SK-N-SH treated with all-trans-retinoic acid at 6 μM for 48 hours (cell line): ENCODE measurements around the gene PLEKHH3.

Source experiments
- ATAC-seq: fragments of 200-7000 bp; cut with Tn5 transposase; 3 replicates; pipeline ENCODE4 v1.9.1; 2020; ENCODE audit warnings: mild to moderate bottlenecking, moderate library complexity
- ARNTL ChIP-seq: fragments of 450-650 bp; formaldehyde crosslinking; IDR thresholded peaks from 2 replicates; pipeline ENCODE4 v1.5.0; 2020; ENCODE audit warnings: low read depth, mild to moderate bottlenecking, moderate library complexity, borderline replicate concordance
- BACH2 ChIP-seq: fragments of 250-450 bp; sonication (Bioruptor Pico); IDR thresholded peaks from 2 replicates; pipeline ENCODE4 v1.9.0; 2021; ENCODE audit warnings: mild to moderate bottlenecking, borderline replicate concordance
- CREB5 ChIP-seq: fragments of 250-450 bp; sonication (Bioruptor Pico); IDR thresholded peaks from 2 replicates; pipeline ENCODE4 v1.5.1; 2020; ENCODE audit warnings: low read depth, mild to moderate bottlenecking, moderate library complexity
- CSRNP3 ChIP-seq: fragments of 250-450 bp; sonication (Bioruptor Pico); IDR thresholded peaks from 2 replicates; pipeline ENCODE4 v1.5.1; 2021; ENCODE audit warnings: mild to moderate bottlenecking, moderate library complexity
- ESRRG ChIP-seq: fragments of 250-450 bp; sonication (Bioruptor Pico); IDR thresholded peaks from 2 replicates; pipeline ENCODE4 v1.6.1; 2021; ENCODE audit warnings: mild to moderate bottlenecking
- GLIS3 ChIP-seq: fragments of 250-450 bp; sonication (Bioruptor Pico); IDR thresholded peaks from 2 replicates; pipeline ENCODE4 v1.5.0; 2020; ENCODE audit warnings: mild to moderate bottlenecking, moderate library complexity
- ISL1 ChIP-seq: fragments of 250-450 bp; sonication (Bioruptor Pico); IDR thresholded peaks from 2 replicates; pipeline ENCODE4 v2.1.2; 2022; ENCODE audit warnings: mild to moderate bottlenecking, moderate library complexity
- OSR1 ChIP-seq: fragments of 250-450 bp; sonication (Bioruptor Pico); IDR thresholded peaks from 2 replicates; pipeline ENCODE4 v1.8.0; 2022; ENCODE audit warnings: moderate library complexity, mild to moderate bottlenecking, inconsistent platforms
- PATZ1 ChIP-seq: fragments of 250-450 bp; sonication (Bioruptor Pico); IDR thresholded peaks from 2 replicates; pipeline ENCODE4 v1.8.0; 2020; ENCODE audit warnings: mild to moderate bottlenecking, moderate library complexity, borderline replicate concordance
- RARB ChIP-seq: fragments of 250-450 bp; sonication (Bioruptor Pico); IDR thresholded peaks from 2 replicates; pipeline ENCODE4 v1.8.0; 2021; ENCODE audit warnings: mild to moderate bottlenecking, moderate library complexity
- SNAI2 ChIP-seq: fragments of 250-450 bp; sonication (Bioruptor Pico); IDR thresholded peaks from 2 replicates; pipeline ENCODE4 v1.5.0; 2020; ENCODE audit warnings: mild to moderate bottlenecking, moderate library complexity
- TCF4 ChIP-seq: fragments of 250-450 bp; sonication (Bioruptor Pico); IDR thresholded peaks from 2 replicates; pipeline ENCODE4 v1.8.0; 2021; ENCODE audit warnings: mild to moderate bottlenecking, moderate library complexity, borderline replicate concordance
- TSHZ2 ChIP-seq: fragments of 250-450 bp; sonication (Bioruptor Pico); IDR thresholded peaks from 2 replicates; pipeline ENCODE4 v1.5.0; 2020; ENCODE audit warnings: mild to moderate bottlenecking, moderate library complexity
- ZC3H10 ChIP-seq: fragments of 250-450 bp; sonication (Bioruptor Pico); IDR thresholded peaks from 2 replicates; pipeline ENCODE4 v1.5.1; 2021; ENCODE audit warnings: mild to moderate bottlenecking, moderate library complexity
- ZFP3 ChIP-seq: fragments of 250-450 bp; sonication (Bioruptor Pico); IDR thresholded peaks from 2 replicates; pipeline ENCODE4 v1.5.0; 2020; ENCODE audit warnings: mild to moderate bottlenecking, moderate library complexity
- ZFP30 ChIP-seq: fragments of 450-650 bp; formaldehyde crosslinking; IDR thresholded peaks from 2 replicates; pipeline ENCODE4 v1.5.0; 2022; ENCODE audit warnings: mild to moderate bottlenecking, moderate library complexity
- ZNF565 ChIP-seq: fragments of 450-650 bp; formaldehyde crosslinking; conservative IDR thresholded peaks from 2 replicates; pipeline ENCODE4 v1.5.0; 2020; ENCODE audit warnings: low read depth, mild to moderate bottlenecking, moderate library complexity
- ZNF70 ChIP-seq: fragments of 450-650 bp; formaldehyde crosslinking; IDR thresholded peaks from 2 replicates; pipeline ENCODE4 v1.5.0; 2020; ENCODE audit warnings: mild to moderate bottlenecking, moderate library complexity

PLEKHH3 gene

GRCh38 chr17:42677012-42677857 is 441 bp upstream of the PLEKHH3 start (continued):
- TF ChIP-seq CREB5 (CRISPR knock-in tag), result no peak
- no peak for TF ChIP-seq OSR1 (CRISPR knock-in tag)
- TF ChIP-seq ZFP30, result no peak
- TF ChIP-seq PATZ1, result no peak
- no peak for TF ChIP-seq BACH2 (CRISPR knock-in tag)
- TF ChIP-seq TCF4 (CRISPR knock-in tag), result no peak
- TF ChIP-seq SNAI2 (CRISPR knock-in tag), result no peak

GRCh38 chr17:42675965-42676423 is 800 bp downstream of the PLEKHH3 start:
- peak; percentile 3; the same call in 2 of the 3 replicates for ATAC-seq
- no peak for TF ChIP-seq RARB (CRISPR knock-in tag)
- TF ChIP-seq PATZ1, result peak; percentile 54; the same call in 1 of the 2 replicates

GRCh38 chr17:42675348-42675964 is 1.3 kb downstream of the PLEKHH3 start:
- TF ChIP-seq TCF4 (CRISPR knock-in tag) (no peak), CREB5 (CRISPR knock-in tag) (no peak), ESRRG (CRISPR knock-in tag) (no peak), ZNF70 (CRISPR knock-in tag) (no peak), ZFP30 (no peak), TSHZ2 (CRISPR knock-in tag) (no peak), ARNTL (no peak)
- TF ChIP-seq, all 23 proteins: peak for 0
- no peak for ATAC-seq

- no peak for ATAC-seq
- TF ChIP-seq TCF4 (CRISPR knock-in tag) (no peak), ZNF565 (CRISPR knock-in tag) (no peak), CSRNP3 (CRISPR knock-in tag) (no peak), GLIS3 (no peak), ZFP30 (no peak), ZFP3 (no peak), SNAI2 (CRISPR knock-in tag) (no peak), RARB (CRISPR knock-in tag) (no peak), ZC3H10 (CRISPR knock-in tag) (no peak), ISL1 (no peak), CREB5 (CRISPR knock-in tag) (no peak)
These were observed 1.9 kb downstream of the PLEKHH3 start for GRCh38 chr17:42674755-42675347.
